GM18858 (cell line): ENCODE results near the gene IL19.

Experiments
- ATAC-seq: cut with Tn5 transposase; IDR thresholded peaks from one replicate; pipeline ENCODE4 v1.9.1; 2021; ENCODE audit not compliant: unreplicated experiment

The IL19 gene

DNA sequence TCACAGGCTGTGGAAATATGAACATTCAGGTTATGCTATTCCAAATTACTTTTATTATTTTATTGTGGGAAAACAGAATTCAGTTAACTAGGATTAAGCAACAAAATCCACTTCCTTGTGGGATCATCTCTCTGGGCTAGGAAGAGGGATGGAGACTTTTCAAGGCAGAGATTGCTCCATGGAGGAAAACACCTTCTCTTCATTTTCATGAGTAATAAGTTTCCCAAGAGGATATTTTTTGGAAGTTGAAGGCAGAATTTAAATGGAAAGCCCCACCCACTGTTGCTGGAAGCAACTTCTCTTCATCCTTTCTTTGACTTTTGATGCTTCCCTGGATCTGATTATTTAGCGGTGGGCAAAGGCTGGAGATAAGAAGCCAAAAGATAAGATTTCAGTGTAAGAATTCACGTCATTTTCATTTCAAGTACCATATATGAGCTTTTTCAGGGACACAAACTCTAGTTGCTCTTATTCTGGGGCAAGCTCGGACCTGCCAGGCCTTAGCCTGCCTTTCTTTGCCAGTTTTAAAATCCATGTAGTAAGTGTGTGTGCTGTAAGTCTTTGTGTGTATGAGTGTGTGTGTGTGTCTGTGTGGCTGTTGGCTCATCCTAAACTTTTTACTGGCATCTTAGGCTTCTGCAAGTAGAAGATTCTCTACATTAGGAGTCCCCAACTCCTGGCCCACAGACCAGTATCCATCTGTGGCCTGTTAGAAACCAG is 114.9 kb downstream of the IL19 start:
- no peak for ATAC-seq

DNA sequence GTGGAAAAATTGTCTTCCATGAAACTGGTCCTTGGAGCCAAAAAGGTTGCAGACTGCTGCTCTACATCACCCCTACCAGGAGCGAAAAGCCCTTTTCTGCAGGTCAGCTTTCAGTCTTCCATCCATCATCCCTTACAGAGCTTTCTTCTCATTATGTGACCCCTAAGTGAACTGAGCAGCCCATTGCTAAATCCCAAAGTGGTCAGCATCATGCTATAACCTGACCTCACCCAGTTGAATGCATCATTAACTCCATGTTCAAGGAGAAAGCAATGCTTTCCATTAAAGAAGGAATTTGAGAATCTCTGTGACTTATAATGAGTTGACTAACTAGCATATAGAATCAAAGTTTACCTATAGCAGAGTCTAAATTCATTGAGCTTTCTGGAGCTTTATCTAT is 116.3 kb downstream of the IL19 start:
- no peak for ATAC-seq

GRCh38 chr1:206887701-206888100 is 117.1 kb downstream of the IL19 start:
- ATAC-seq, result no peak

DNA sequence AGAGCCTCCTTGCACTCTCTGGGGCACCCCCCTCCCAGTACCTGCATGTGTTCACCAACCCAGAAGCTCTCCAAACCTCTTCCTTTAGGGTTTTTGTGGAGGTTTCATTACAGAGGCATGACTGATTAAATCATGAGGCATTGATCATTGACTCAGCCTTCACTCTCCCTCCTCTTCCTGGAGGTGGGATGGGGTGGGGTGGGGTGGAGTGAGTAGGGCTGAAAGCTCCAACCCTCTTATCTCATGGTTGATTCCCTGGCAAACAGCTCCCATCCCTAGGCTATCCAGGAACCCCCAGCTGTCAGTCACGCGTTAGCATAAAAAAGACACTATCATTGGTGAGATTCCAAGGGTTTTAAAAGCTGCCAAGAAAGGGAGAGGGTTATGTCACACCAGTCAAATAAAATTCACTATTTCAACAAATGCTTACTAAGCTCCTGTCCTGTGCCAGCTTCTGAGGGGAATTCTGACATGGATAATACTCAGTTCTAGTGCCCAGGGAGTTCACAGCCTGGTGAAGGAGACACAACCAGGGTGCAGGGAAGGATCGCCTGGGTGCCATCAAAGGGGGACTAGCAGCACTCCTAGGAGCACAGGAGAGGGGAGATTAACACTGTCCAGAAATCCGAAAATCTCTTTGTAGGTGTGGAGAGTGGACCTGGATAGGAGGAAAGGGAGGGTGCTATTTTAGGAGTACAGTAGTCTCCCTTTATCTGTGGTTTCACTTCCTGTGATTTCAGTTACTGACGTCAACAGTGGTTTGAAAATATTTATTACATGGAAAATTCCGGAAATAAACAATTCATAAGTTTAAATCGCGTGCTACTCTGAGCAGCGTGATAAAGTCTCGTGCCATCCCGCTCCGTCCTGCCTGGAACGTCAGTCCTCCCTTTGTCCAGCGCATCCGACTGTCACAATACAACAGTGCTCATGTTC is 119.8 kb downstream of the IL19 start:
- no peak for ATAC-seq

GRCh38 chr1:206891412-206891811 is 120.8 kb downstream of the IL19 start:
- no peak for ATAC-seq
